Ammon's horn (tissue), 1 donor: ENCODE measurements around the gene MYOM3.

Experiments
- DNase-seq: peaks from one replicate; pipeline ENCODE4 v3.0.0-alpha.2; 2016; ENCODE audit warnings: low spot score

Gene MYOM3

GRCh38 chr1:24114753-24115152, 2.8 kb upstream of the MYOM3 start:
- DNase-seq, result no peak

- DNase-seq, result no peak
These were observed 1.7 kb upstream of the MYOM3 start for GRCh38 chr1:24113641-24114033.

- no peak for DNase-seq
These were observed 506 bp downstream of the MYOM3 start for GRCh38 chr1:24111262-24111995.

GRCh38 chr1:24110642-24111261, 1.2 kb downstream of the MYOM3 start:
- DNase-seq, result no peak

- DNase-seq, result no peak
These were observed 2.1 kb downstream of the MYOM3 start for GRCh38 chr1:24109686-24110475.

GRCh38 chr1:24109166-24109483, 2.8 kb downstream of the MYOM3 start:
- DNase-seq, result no peak

- DNase-seq, result no peak
These were observed 3.4 kb downstream of the MYOM3 start for GRCh38 chr1:24108334-24109165.

GRCh38 chr1:24107462-24108138, 4.3 kb downstream of the MYOM3 start:
- no peak for DNase-seq

GRCh38 chr1:24105368-24106160, 6.4 kb downstream of the MYOM3 start:
- DNase-seq, result no peak

- no peak for DNase-seq
These were observed 7.1 kb downstream of the MYOM3 start for GRCh38 chr1:24104854-24105253.

GRCh38 chr1:24103879-24104278, 8.1 kb downstream of the MYOM3 start:
- no peak for DNase-seq

- DNase-seq, result no peak
These were observed 8.5 kb downstream of the MYOM3 start for GRCh38 chr1:24103408-24103807.

- peak; percentile 20 for DNase-seq
These were observed 9.0 kb downstream of the MYOM3 start for GRCh38 chr1:24102961-24103360.

- no peak for DNase-seq
These were observed 9.9 kb downstream of the MYOM3 start for GRCh38 chr1:24101796-24102586.

- DNase-seq, result no peak
These were observed 10.8 kb downstream of the MYOM3 start for GRCh38 chr1:24100945-24101737.

- no peak for DNase-seq
These were observed 12.8 kb downstream of the MYOM3 start for GRCh38 chr1:24098943-24099638.

GRCh38 chr1:24098102-24098501, 13.8 kb downstream of the MYOM3 start:
- no peak for DNase-seq

GRCh38 chr1:24097663-24098062, 14.3 kb downstream of the MYOM3 start:
- no peak for DNase-seq

GRCh38 chr1:24096739-24097103, 15.2 kb downstream of the MYOM3 start:
- no peak for DNase-seq
